H1 (cell line): Measurements from ENCODE around the gene AK2. TPM values are rescaled to one million over a fixed set of nuclear protein-coding genes. Genes with fewer than 3 reads are reported as not detected.

ENCODE experiments used
- CTCF ChIA-PET: fragments of 300-600 bp; sonication (Branson Sonifier 250); formaldehyde crosslinking; loops from one replicate; lab custom pipeline; 2021; ENCODE audit not compliant: partially characterized antibody; lab: Charles Lee
- POLR2A ChIA-PET: fragments of 300-600 bp; sonication (Branson Sonifier 250); formaldehyde crosslinking; loops from one replicate; lab custom pipeline; 2021; ENCODE audit warnings: inconsistent platforms; ENCODE audit not compliant: partially characterized antibody; lab: Charles Lee
- DNase-seq, 2 experiments: peaks; one replicate each; pipeline versions ENCODE4 v3.0.0 to v3.0.0-alpha.2; 2010 to 2022; ENCODE audit warnings: low spot score in 2 of 2, low read depth in 1 of 2, mixed read lengths in 1 of 2
- FAIRE-seq: peaks from 2 replicates; lab custom pipeline; 2011; peaks lifted over from hg19 to GRCh38; lab: Jason Lieb, UNC
- H2AFZ ChIP-seq: 2 replicates; pipeline ENCODE4 v1.8.1; 2012; ENCODE audit warnings: low read length, inconsistent platforms
- H2AK5ac ChIP-seq: 2 replicates; pipeline ENCODE4 v1.6.1; 2013; ENCODE audit warnings: low read depth, low read length
- H2BK120ac ChIP-seq: replicated peaks from 2 replicates; pipeline ENCODE3; 2013; ENCODE audit warnings: low read depth, low read length, inconsistent platforms
- H2BK12ac ChIP-seq: 2 replicates; pipeline ENCODE4 v1.6.1; 2013; ENCODE audit warnings: low read depth, low read length
- H2BK15ac ChIP-seq: 2 replicates; pipeline ENCODE4 v1.6.1; 2013; ENCODE audit warnings: low read length
- H2BK20ac ChIP-seq: 2 replicates; pipeline ENCODE4 v1.6.1; 2013; ENCODE audit warnings: low read length
- H2BK5ac ChIP-seq: 2 replicates; pipeline ENCODE4 v1.6.1; 2013; ENCODE audit warnings: low read depth, low read length
- H3K14ac ChIP-seq: 2 replicates; pipeline ENCODE4 v1.6.1; 2013; ENCODE audit warnings: inconsistent platforms; ENCODE audit not compliant: insufficient read length
- H3K18ac ChIP-seq: 2 replicates; pipeline ENCODE4 v1.6.1; 2013; ENCODE audit warnings: low read length; ENCODE audit errors: extremely low read depth
- H3K23ac ChIP-seq: 2 replicates; pipeline ENCODE4 v1.6.1; 2013; ENCODE audit warnings: inconsistent platforms; ENCODE audit not compliant: insufficient read length
- H3K23me2 ChIP-seq: 2 replicates; pipeline ENCODE4 v1.6.1; 2013; ENCODE audit warnings: low read depth, low read length
- H3K27ac ChIP-seq: 2 replicates; pipeline ENCODE4 v1.6.1; 2011; ENCODE audit warnings: low read depth, low read length, inconsistent platforms
- H3K27me3 ChIP-seq, 4 experiments: replicated peaks in 1 of 4; 1 replicate in 1 of 4; 2 replicates in 3 of 4; pipeline versions ENCODE4 v1.6.1 to v1.8.1; 2011 to 2013; ENCODE audit warnings: low read length in 3 of 4, mild to moderate bottlenecking in 3 of 4, inconsistent platforms in 2 of 4, mixed read lengths in 2 of 4, moderate library complexity in 1 of 4; ENCODE audit not compliant: control insufficient read depth in 3 of 4, insufficient read depth in 3 of 4; ENCODE audit errors: extremely low read depth in 1 of 4
- H3K36me3 ChIP-seq, 4 experiments: 2 replicates each; pipeline versions ENCODE4 v1.6.1 to v1.8.1; 2011 to 2013; ENCODE audit warnings: mild to moderate bottlenecking in 4 of 4, low read length in 3 of 4, moderate library complexity in 2 of 4, control low read depth in 1 of 4, inconsistent platforms in 1 of 4; ENCODE audit not compliant: insufficient read depth in 4 of 4, control insufficient read depth in 2 of 4
- H3K4ac ChIP-seq: replicated peaks from 2 replicates; pipeline ENCODE3; 2013; ENCODE audit warnings: low read length, low read depth, mixed read lengths, inconsistent platforms; ENCODE audit not compliant: insufficient read length
- H3K4me1 ChIP-seq, 4 experiments: replicated peaks in 1 of 4; 1 replicate in 1 of 4; 2 replicates in 3 of 4; pipeline versions ENCODE4 v1.6.1 to v1.8.1; 2011 to 2013; ENCODE audit warnings: low read length in 3 of 4, inconsistent platforms in 2 of 4, mixed read lengths in 1 of 4; ENCODE audit not compliant: insufficient read depth in 4 of 4, control insufficient read depth in 3 of 4
- H3K4me2 ChIP-seq, 2 experiments: 2 replicates each; pipeline versions ENCODE4 v1.6.1 to v1.8.1; 2011 to 2013; ENCODE audit warnings: low read depth in 2 of 2, low read length in 2 of 2, control low read depth in 1 of 2, inconsistent platforms in 1 of 2, mild to moderate bottlenecking in 1 of 2; ENCODE audit not compliant: insufficient read depth in 1 of 2
- H3K4me3 ChIP-seq, 4 experiments: fragments of 200-600, 300-600 bp in 1 of 4; sonication (generic), shearing (Covaris generic), sonication (Bioruptor Twin) in 1 of 4; 2 replicates each; pipeline versions ENCODE4 v1.5.1 to v1.8.1; 2011 to 2016; ENCODE audit warnings: low read length in 4 of 4, low read depth in 3 of 4, control low read depth in 2 of 4, inconsistent platforms in 2 of 4, mild to moderate bottlenecking in 2 of 4, mixed read lengths in 1 of 4, moderate library complexity in 1 of 4; ENCODE audit not compliant: insufficient read depth in 2 of 4; ENCODE audit errors: extremely low read depth in 1 of 4
- H3K56ac ChIP-seq: replicated peaks from 2 replicates; pipeline ENCODE3; 2013; ENCODE audit warnings: low read depth, mild to moderate bottlenecking, mixed read lengths, low read length, inconsistent platforms; ENCODE audit not compliant: insufficient read length
- H3K79me1 ChIP-seq: 2 replicates; pipeline ENCODE4 v1.6.1; 2013; ENCODE audit warnings: low read depth, low read length, control low read depth
- H3K79me2 ChIP-seq, 2 experiments: 2 replicates each; pipeline versions ENCODE4 v1.6.1 to v1.8.1; 2012 to 2013; ENCODE audit warnings: low read length in 2 of 2, mild to moderate bottlenecking in 2 of 2, inconsistent platforms in 1 of 2; ENCODE audit not compliant: insufficient read depth in 2 of 2, control insufficient read depth in 1 of 2
- H3K9ac ChIP-seq, 4 experiments: replicated peaks in 1 of 4; 1 replicate in 1 of 4; 2 replicates in 3 of 4; pipeline versions ENCODE4 v1.6.1 to v1.8.1; 2011 to 2013; ENCODE audit warnings: low read depth in 3 of 4, low read length in 3 of 4, control low read depth in 2 of 4, mild to moderate bottlenecking in 2 of 4, moderate library complexity in 2 of 4, inconsistent platforms in 1 of 4; ENCODE audit errors: extremely low read depth in 1 of 4
- H3K9me3 ChIP-seq, 2 experiments: 2 replicates each; pipeline versions ENCODE4 v1.6.1 to v1.8.1; 2012 to 2013; ENCODE audit warnings: mild to moderate bottlenecking in 2 of 2, moderate library complexity in 2 of 2, control low read depth in 1 of 2, inconsistent platforms in 1 of 2, low read depth in 1 of 2, low read length in 1 of 2, mixed read lengths in 1 of 2; ENCODE audit not compliant: insufficient read depth in 2 of 2
- H4K20me1 ChIP-seq, 2 experiments: replicated peaks in 1 of 2; 2 replicates each; pipeline versions ENCODE3 to v1.8.1; 2011 to 2013; ENCODE audit warnings: inconsistent platforms in 2 of 2, low read length in 2 of 2, mild to moderate bottlenecking in 1 of 2; ENCODE audit not compliant: insufficient read depth in 2 of 2, control insufficient read depth in 1 of 2
- H4K5ac ChIP-seq: 2 replicates; pipeline ENCODE4 v1.6.1; 2013; ENCODE audit warnings: low read length, low read depth, mixed read lengths, inconsistent platforms; ENCODE audit not compliant: insufficient read length
- H4K8ac ChIP-seq: 2 replicates; pipeline ENCODE4 v1.8.0; 2013; ENCODE audit warnings: mild to moderate bottlenecking, moderate library complexity, low read length, inconsistent platforms; ENCODE audit not compliant: insufficient read depth; ENCODE audit errors: extremely low read depth
- H4K91ac ChIP-seq: replicated peaks from 2 replicates; pipeline ENCODE3; 2013; ENCODE audit warnings: low read length, mixed read lengths, inconsistent platforms; ENCODE audit not compliant: insufficient read length
- ASH2L ChIP-seq: fragments of 200-600, 300-600 bp; sonication (generic); IDR thresholded peaks from one replicate; pipeline ENCODE4 v1.7.1; 2017; ENCODE audit warnings: low read length
- CBX5 ChIP-seq: fragments of 300-800, 300-1000 bp; sonication (generic); IDR thresholded peaks from 2 replicates; pipeline ENCODE4 v1.7.1; 2016; ENCODE audit warnings: antibody characterized with exemption, low read length, low read depth
- CEBPB ChIP-seq: IDR thresholded peaks from 2 replicates; pipeline ENCODE4 v1.6.1; 2012; ENCODE audit warnings: low read depth, low read length
- GABPA ChIP-seq: IDR thresholded peaks from 2 replicates; pipeline ENCODE4 v1.6.1; 2011; ENCODE audit warnings: mild to moderate bottlenecking, low read length, moderate library complexity, borderline replicate concordance; ENCODE audit not compliant: insufficient read depth
- NANOG ChIP-seq: IDR thresholded peaks from 2 replicates; pipeline ENCODE4 v1.6.1; 2011; ENCODE audit warnings: low read length, low read depth, mild to moderate bottlenecking, inconsistent platforms; ENCODE audit not compliant: insufficient read depth, poor library complexity, severe bottlenecking
- WGBS, 2 experiments: shearing (Covaris generic) in 1 of 2; methylation state at CpG; one replicate each; pipeline versions ENCODE4 v1.1.6 to v1.1.7; 2013 to 2015; ENCODE audit warnings: low lambda C conversion rate in 2 of 2, mixed read lengths in 2 of 2, inconsistent platforms in 1 of 2, low coverage in 1 of 2, missing lambda C conversion rate in 1 of 2; ENCODE audit not compliant: insufficient replicate concordance in 2 of 2, insufficient coverage in 1 of 2, insufficient read length in 1 of 2; ENCODE audit errors: extremely low coverage in 1 of 2, missing lambda C conversion rate in 1 of 2; 5-methylcytosine and 5-hydroxymethylcytosine counted together
- polyA plus RNA-seq, 7 experiments: library from polyadenylated mRNA; depleted of rRNA in 3 of 7; stranded (reverse) in 5 of 7; unstranded in 2 of 7; fragments of >200 nt in 5 of 7; fragments of 200-250 nt in 2 of 7; gene quantifications; 1 replicate in 5 of 7; 2 replicates in 1 of 7; 4 replicates in 1 of 7; pipeline versions ENCODE4 v1.2.1 to v1.2.3, GENCODE V29; 2011 to 2013; ENCODE audit warnings: missing spikeins in 2 of 7, mixed read lengths in 2 of 7
- total RNA-seq: library from RNA; stranded (reverse); fragmentation: NEBNext Ultra II Directional; extraction: Animal tissue kit (Norgen Biotek cat#: 25700); gene quantifications from 2 replicates; pipeline ENCODE4 v1.2.1, GENCODE V29; 2021
- TF ChIP-seq, protein P1 (sequence below): IDR thresholded peaks from 2 replicates; pipeline ENCODE4 v1.6.1; 2011; ENCODE audit warnings: low read depth, mild to moderate bottlenecking, low read length; ENCODE audit not compliant: insufficient read depth

Gene AK2
- total and polyA plus RNA-seq, 2 of the 8 experiments (the other 6 are each of a cell fraction or from before 2014, with no cell fraction given) = 92.3 to 137 TPM

DNA sequence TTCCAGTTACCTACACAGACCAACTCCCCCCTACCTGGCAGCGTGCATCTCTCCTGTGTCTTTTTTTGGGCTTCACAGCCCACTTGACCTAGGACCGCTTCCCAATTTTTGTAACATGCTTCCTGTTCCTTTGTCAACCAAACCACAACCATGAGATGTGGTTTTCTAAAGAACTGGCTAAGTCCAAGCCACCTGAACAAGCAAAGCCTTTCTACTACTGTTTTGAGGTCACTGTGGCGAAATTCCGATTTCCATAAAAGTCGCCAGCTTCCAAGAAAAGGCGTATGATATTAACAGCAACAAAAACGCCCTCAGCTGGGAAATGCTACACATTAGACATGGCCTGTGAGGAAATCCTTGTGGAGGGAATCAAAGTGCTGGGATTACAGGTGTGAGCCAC is 12.7 kb upstream of the AK2 start:
- H2BK120ac ChIP-seq = no peak overlapping the region
- DNase-seq (no peak), FAIRE-seq (no peak)
- H3K18ac ChIP-seq = no peak overlapping the region
- no peaks in the 10 kb centered on the region for H3K23me2 ChIP-seq
- no peak overlapping the region for H3K4me3 ChIP-seq
- H3K4ac ChIP-seq = no peak overlapping the region
- no peak overlapping the region for H2AFZ ChIP-seq
- no peak overlapping the region for H4K5ac ChIP-seq
- peaks cover 0 to 3% (median 1%) of the 10 kb centered on the region in 4 experiments; a peak in 2 of 7 replicates for H3K4me1 ChIP-seq
- H3K4me2 ChIP-seq = no peak overlapping the region
- no peak overlapping the region for H3K23ac ChIP-seq
- H3K79me1 ChIP-seq = no peaks in the 10 kb centered on the region
- no peak overlapping the region for H3K27ac ChIP-seq
- peaks cover 0 to 6% of the 10 kb centered on the region in 2 experiments; a peak in 2 of 4 replicates for H3K9me3 ChIP-seq
- no peak overlapping the region for H2BK12ac ChIP-seq
- no peak overlapping the region for H2BK5ac ChIP-seq
- H3K36me3 ChIP-seq = no peaks in the 10 kb centered on the region
- H4K20me1 ChIP-seq = no peaks in the 10 kb centered on the region
- CTCF ChIA-PET = interaction anchor here (0.9 to 1.4 kb wide), 2 partner anchors 14 to 19 kb away, joined by 3 read pairs; no protein-coding TSS in a partner anchor
- no peak overlapping the region for H2AK5ac ChIP-seq
- no peak for TF ChIP-seq NANOG
- no peak for TF ChIP-seq CEBPB
- TF ChIP-seq CBX5 = no peak
- no peak for TF ChIP-seq ASH2L
- TF ChIP-seq GABPA = no peak
- TF ChIP-seq, protein P1, sequence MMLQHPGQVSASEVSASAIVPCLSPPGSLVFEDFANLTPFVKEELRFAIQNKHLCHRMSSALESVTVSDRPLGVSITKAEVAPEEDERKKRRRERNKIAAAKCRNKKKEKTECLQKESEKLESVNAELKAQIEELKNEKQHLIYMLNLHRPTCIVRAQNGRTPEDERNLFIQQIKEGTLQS = no peak
- TF ChIP-seq, all 59 proteins: peak for 0
- POLR2A ChIA-PET = no interaction called here
- Histone ChIP-seq H2BK15ac (no peak overlapping the region), H3K27me3 (no peaks in the 10 kb centered on the region), H4K91ac (no peak overlapping the region), H3K79me2 (no peaks in the 10 kb centered on the region), H3K14ac (no peak overlapping the region), H3K9ac (no peak overlapping the region), H4K8ac (no peak overlapping the region), H3K56ac (no peak overlapping the region), H2BK20ac (no peak overlapping the region)
- WGBS, 2 experiments = 88% methylated on average over 7 of the region's 7 CpGs; no CpG with 5 or more reads in 1 of the 2 experiments
